Stimulated activated CD4-positive, alpha-beta T cell treated with anti-CD3 and anti-CD28 coated beads, Interleukin-12 subunit alpha, Interleukin-12 subunit beta, amount 100 ng/mL, for 48 hours (primary cell): ENCODE results near the gene RNF10.
A peak's percentile ranks its signal among the peaks of the same experiment; 100 is the strongest.
"Not testable (repeated sequence)": the region's sequence is repeated elsewhere in the genome, so short reads cannot be mapped to it uniquely, and the experiment has no call there.

Experiments
- DNase-seq, 3 donors: peaks; one replicate each; pipeline ENCODE4 v3.0.0-alpha.2; 2020; ENCODE audit warnings: low read depth in 2 of 3, low spot score in 1 of 3

RNF10 gene

DNA sequence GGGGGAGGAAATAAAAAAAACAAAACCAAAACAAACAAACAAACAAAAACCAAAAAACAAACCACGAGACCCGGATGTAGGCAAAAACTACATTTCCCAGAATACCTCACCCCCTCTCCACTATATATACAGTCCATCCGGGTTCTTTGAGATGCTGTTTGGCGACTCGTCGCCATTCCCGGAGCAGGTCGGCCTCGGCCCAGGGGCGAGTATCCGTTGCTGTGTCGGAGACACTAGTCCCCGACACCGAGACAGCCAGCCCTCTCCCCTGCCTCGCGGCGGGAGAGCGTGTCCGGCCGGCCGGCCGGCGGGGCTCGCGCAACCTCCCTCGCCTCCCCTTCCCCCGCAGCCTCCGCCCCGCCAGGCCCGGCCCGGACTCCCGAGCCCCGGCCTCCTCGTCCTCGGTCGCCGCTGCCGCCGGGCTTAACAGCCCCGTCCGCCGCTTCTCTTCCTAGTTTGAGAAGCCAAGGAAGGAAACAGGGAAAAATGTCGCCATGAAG is at the start of gene RNF10:
TSS of gene RNF10 (plus strand) at position 154 of the 500 bp plus-strand sequence. CDS start 456 bp downstream, outside the sequence.
- peak; percentile 47 to 72 (median 56) for DNase-seq

DNA sequence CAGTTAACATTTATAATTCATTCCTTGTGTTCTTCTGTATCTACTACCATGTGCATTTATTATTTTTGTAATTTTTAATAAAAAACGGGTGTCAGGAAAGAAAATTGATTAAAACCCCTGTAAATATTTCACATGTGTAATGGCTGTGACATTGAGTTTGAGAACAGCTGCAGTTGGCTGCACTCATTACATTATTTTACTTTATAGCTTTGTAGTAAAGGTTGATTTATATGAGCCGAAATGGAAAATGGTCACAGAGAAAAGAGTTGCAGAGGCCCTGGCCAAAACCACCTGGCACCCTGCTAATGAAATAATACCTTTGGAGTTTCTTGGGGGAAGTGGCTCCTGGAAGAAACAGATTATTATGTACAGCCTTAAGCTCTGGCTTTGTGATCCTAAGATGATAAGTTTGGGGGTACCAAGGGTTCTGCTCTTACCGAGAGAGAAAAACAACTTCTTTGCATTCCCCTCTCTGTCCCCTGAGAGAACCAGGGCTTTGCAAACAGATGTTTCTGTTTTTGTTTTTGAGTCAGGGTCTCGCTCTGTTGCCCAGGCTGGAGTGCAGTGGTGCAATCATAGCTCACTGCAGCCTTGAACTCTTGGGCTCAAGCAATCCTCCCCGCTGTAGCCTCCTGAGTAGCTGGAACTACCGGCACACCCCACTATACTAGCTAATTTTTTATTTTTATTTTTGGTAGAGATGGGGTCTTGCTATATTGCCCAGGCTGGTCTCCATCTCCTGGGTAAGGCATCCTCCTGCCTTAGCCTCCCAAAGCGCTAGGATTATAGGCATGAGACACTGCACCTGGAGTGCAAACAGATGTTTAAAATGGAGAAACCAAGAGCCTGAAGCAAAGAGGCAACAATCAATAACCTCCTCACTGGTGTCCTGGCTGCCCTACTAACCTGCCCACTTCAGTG is 47.9 kb upstream of the RNF10 start:
- no peak for DNase-seq

DNA sequence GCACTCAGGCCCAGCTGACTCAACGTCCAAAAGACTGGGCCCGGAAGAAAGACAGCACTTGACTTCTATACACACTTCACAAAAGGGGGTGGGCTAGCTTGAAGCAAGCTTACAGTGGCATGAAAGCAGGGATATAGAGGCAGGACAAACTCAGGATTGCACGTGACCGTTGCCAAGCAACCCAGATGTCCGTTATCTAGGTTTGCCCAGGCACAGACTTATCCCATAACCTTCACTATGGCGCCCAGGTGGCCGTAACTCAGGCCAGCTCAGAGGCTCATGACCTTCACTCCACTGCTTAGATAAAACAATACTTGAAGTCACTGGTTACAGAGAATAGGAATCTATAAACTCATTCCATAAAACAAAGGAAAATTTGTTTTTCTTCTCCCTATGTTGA is 46.6 kb upstream of the RNF10 start:
- not testable (repeated sequence) for DNase-seq

DNA sequence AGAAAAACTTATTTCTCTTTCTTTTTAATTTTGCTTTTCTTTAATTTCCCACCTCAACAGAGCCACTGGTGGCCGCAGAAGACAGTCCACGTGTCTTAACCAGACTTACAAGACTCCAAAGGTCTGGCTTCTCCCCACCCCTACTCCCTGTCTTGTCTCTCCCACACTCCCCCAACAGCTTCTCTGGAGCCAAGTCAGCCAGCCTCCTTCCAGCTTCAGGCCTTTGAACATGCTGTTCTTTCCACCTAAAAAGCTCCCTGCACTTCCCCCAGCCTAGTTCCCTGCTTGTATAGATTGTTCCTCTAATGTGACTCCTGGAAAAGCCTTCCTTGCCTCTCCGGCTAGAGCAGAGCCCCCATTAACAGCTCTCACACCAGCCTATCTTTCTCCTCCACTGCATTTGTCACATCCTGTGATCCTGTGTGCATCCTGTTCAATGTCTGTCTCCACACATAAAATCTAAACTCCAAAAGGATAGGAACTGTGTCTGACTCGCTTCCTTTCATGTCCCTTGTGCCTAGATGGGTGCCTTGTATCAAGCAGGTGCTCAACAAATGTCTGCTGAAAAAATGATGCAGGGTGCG is 46.0 kb upstream of the RNF10 start:
- DNase-seq = no peak

DNA sequence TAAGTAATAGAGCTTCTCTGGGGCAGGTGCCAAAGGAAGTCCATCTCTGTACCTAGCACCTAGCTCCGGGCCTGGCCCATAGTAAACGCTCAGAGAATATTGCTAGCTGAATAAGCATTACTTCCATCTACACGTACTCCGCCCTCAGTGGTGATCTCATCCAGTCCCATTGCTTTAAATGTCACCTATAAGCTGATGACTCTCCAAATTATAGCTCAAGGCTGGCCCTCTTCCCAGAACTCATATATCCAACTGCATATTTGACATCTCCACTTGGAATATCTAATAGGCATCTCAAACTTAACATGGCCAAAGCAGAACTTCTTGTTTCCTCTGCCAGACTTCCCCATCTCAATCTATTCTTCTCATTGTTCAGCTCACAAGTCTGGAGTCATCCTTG is 45.1 kb upstream of the RNF10 start:
- DNase-seq = no peak

DNA sequence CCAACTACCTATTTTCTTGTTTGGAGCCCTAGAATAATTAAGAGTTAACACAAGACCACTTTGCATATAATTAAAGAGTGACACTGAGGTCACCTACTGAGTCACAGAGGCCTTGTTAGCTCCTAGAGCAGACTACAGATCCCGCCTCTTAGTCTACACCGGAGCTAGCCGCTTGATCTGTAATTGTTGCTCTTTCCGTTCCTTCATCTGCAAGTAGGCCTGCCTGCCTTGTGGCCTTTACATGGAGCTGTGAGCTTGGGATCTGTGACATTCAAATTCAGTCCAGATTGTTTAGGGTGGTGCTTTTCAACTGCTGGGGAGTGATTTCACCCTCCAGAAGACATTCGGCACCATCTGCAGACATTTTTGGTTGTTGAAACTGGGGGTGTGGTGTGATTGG is 43.8 kb upstream of the RNF10 start:
- no peak for DNase-seq

DNA sequence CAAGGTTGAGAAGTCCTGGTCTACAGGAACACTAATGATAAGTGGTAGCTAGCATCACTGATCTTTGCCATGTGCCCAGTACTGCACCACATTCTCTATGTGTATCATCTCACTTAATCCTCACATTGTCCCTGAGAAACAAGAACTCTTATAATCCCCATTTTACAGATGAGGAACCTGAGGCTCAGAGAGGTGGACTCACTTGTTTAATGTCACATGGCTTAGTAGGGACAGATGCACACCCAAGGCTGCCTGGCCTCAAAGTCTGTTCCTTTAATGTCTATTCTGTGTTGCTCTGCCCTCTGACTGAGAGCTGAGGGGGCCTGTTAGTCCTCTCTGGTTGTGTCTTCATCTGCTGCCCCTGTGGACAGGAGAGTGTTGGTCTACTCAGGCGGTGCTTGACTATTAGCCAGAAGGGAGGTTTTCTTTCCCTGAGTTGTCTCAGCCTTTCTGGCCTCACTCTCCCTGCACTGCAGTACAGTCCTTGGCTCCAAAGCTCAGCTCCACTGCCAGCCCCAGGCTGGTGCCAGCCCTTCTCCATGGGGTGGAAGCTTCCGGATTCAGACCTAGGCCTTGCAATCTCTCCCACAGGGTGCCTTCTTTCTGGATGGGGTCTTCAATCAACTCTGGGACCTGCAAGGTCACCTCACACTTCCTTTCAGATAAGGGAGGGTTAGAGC is 43.2 kb upstream of the RNF10 start:
- DNase-seq = no peak

DNA sequence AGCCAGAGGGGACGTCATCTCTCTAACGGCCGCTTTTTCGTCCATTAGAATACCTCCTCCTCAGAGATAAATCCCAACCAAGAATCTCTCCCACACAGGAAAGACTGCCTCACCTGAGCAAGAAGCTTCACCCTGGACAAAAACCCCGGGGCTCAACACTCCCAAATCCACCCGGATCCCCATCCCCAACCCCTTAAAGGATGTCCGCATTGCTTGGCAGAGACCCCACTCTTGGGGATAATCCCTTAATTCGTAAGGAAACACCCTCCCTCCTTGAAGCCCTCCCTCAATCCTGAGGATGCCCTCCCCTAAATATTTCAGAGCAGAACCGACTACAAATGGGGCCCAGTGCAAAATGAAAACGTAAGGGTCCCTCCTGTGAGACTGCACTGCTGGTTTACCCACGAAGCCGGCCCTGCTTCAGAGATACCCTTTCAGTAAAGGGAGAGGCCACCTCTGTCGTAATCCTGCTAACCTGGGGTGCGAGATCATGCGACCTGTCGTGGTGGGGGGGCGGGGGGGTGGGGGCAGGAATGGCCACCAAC is 38.9 kb upstream of the RNF10 start:
- DNase-seq = no peak

DNA sequence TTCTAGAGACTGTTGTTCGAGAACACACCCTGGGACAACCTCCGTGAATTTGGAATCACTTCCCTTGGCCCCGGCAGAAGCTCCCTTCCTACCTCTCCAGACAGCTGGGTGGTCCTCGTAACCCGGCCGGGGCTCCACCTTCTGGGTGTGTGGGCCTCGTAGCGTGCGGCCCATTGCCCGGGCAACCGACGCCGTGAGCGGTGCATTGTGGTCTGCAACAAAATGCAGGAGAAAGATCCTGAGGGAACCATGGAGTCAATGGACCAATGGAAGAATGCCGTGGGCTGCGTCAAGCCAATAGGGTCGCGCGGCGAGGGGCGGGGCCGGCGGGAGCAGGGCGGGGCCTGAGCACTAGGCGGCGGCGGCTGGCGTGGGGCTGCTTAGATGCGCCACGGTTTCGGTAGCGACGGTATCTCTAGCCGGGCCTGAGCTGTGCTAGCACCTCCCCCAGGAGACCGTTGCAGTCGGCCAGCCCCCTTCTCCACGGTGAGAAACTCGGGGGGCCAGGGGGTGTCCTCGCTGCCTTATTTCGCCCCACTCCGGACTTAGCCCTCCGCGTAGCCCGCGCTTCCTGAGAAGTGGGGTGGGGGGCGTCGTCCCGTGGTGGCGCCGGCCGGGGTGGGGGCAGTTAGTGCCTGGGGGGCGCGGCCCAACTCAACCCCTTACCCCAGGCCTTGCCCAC is 38.3 kb upstream of the RNF10 start, which contains the start of gene DYNLL1:
TSS of gene DYNLL1 (plus strand) at position 383 of the 682 bp plus-strand sequence. CDS start 309 bp downstream, outside the sequence.
- DNase-seq = peak; percentile 96 to 99 (median 96)

DNA sequence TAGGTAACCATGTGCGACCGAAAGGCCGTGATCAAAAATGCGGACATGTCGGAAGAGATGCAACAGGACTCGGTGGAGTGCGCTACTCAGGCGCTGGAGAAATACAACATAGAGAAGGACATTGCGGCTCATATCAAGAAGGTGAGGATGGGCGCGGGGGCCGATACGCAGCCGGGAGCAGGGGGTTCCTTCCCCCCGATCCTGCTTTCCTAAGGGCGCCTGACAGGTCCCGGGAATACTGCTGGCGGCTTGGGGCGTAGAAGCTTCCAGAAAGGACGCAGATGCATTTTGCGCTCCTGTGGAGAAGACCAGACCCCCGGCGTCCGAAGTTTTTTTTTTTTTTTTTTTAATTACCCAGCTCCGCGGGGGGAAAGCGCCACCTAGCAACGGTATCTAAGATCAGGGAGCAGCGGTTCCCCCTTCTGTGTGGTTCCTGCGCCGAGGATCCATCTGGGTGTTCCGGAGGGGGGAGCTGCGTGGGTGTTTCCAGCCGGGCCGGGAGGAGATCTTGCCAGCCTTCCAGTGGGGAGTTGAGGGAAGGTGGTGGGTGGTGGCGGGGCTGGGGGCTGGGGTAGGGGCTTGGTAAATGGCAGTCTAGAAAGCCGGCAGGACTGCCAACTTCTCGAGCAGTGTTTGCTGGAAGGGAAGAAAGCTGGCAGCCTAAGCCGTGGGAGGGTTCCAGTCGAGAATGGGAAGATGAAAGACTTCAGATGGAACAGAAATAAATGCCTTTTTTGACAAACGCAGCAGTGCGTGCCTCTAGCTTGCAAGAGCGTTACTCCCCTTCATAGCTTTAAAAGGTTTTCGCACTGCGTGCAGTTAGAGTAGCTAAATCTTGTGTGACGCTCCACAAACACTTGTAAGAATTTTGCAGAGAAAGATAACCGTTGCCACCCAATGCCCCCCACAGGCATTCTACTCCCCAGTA is 37.5 kb upstream of the RNF10 start:
- peak; percentile 6 to 28 (median 11) for DNase-seq

DNA sequence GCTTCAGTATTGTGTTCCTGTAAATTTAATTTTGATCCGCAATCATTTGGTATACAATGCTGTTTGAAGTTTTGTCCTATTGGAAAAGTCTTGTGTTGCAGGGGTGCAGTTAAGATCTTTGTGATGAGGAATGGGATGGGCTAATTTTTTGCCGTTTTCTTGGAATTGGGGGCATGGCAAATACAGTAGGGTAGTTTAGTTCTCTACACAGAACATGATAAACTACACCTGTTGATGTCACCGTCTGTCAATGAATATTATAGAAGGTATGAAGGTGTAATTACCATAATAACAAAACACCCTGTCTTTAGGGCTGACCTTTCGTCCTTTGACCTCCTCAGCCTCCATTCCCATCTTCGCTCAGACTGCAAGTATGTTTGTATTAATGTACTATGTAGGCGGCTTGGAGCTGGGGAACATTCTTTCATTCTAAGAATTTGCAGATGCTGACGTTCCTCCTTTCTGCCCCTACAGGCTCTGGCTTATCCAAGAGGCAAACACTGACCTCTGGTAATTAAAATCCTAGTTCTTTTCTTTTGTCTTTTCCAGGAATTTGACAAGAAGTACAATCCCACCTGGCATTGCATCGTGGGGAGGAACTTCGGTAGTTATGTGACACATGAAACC is 36.5 kb upstream of the RNF10 start:
- DNase-seq = no peak

DNA sequence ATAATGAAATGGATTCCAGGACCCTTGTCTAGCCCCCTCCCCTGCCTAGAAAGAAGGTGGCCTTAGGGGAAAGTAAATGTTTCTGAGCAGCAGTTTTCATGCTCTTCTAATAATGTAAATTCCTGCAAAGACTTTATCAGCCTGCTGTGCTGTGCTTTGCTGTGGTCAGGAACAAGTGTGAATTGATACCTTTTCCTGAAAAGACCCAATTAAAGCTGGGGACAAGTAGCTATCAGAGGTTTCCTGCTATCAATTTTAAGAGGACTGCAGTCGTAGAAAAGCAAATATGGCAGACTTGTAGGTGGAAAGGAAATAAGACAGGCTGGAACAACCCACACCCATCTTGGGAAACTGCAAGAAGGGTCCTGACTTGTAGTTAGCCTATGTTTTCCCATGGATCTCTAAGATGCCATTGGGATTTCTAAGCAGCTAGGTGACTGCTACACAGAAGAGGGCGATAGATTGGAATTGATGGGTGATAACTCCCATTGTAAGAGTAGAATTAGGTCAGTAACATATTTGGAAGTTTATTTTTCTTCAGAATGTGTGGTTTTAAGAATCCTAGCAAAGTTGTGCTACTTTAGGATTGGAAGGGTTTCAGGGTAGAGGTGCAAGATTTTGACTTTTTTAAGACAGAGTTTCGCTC is 35.2 kb upstream of the RNF10 start:
- no peak for DNase-seq

DNA sequence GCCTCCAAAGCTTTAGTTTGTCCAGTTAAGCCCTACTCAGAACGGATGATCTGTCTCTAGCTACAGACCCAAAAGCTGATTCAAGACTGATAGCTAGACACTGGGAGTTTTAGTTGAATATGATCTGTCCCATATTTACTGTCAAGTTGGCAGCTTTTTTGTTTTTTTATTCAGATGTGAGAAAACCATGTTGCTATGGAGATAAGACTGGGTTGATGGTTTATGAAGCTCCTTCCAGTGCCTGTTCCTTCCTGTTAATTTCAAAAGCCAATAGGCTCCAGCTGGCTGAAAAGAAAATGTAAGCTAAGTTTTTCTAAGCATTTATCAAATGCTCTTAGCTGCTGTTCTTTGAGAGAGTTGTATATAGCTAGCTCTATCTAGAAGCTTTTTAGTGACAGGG is 33.6 kb upstream of the RNF10 start:
- DNase-seq = no peak

DNA sequence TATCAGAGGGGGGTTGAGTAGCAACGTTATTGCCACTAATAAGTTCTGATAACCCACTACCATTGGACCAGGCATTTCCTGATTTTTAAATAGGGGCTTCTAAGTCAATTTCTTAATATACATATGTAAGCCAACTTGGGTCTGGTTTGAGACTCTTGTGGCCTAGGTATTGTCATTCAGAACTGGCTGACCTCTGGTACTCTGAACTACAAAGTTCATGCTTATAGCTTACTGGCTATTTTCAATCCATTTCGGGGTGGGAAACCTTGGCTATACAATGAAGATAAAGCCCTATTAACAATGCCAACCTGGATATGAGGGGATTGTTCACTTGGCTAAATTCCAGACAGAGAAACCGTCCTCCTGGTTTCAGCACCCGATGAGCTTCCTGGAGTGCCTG is 29.6 kb upstream of the RNF10 start:
- no peak for DNase-seq

DNA sequence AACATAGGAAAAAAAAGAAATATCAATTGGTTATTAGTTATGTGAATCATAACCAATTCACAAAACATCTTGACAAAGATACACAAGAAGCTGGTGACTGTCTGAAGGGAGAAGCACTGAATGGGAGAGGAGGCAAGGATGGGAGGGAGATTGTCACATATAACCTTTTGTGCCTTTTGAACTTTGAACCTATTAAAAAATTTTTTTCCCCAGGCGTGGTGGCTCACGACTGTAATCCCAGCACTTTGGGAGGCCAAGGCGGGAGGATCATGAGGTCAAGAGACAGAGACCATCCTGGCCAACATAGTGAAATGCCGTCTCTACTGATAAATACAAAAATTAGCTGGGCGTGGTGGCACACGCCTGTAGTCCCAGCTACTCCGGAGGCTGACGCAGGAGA is 25.6 kb upstream of the RNF10 start:
- no peak for DNase-seq

DNA sequence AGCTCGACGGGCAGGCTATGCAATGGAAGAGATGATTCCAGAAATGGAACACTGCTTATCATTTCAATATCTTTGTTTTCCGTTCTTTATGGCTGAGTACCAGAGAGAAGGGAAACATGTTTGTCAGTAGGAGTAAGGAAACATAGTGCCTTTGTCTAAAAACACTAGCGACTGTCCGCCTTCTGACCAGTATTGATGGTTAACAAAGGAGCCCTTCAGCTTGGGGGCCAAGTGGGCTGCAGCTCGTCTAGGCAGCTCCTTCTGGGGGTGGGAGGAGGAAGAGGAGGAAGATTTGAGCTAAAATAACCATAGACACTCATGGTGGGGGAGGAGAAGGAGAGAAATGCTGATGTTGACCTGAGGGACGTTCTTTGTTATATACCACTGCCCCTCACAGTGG is 20.2 kb upstream of the RNF10 start:
- DNase-seq = no peak

DNA sequence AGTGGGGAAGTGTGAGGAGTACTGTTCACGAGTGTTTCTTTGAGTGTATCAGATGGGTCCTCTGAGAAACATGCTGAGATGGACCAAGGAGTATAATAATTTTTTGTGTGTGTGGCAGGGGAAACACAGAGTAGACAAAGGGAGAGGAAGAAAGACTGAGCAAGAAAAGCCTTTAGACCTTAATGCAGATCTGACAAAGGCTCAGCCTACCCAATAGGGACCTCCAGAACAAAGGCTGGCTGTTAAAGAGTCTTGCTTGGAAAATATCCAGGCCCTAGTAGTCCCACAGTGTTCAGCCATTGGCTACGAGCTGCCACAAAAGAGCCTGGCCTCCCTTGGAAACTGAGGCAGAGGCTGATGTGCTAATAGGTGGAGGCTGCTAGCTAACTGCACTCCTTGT is 18.7 kb upstream of the RNF10 start:
- no peak for DNase-seq

DNA sequence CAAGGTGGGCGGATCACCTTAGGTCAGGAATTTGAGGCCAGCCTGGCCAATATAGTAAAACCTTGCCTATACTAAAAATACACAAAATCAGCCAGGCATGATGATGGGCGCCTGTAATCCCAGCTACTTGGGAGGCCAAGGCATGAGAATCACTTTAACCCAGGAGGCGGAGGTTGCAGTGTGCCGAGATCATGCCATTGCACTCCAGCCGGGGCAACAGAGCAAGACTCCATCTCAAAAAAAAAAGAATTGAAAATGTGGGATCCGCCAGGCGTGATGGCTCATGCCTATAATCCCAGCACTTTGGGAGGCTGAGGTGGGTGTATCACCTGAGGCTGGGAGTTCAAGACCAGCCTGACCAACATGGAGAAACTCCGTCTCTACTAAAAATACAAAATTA is 14.8 kb upstream of the RNF10 start:
- not testable (repeated sequence) for DNase-seq

DNA sequence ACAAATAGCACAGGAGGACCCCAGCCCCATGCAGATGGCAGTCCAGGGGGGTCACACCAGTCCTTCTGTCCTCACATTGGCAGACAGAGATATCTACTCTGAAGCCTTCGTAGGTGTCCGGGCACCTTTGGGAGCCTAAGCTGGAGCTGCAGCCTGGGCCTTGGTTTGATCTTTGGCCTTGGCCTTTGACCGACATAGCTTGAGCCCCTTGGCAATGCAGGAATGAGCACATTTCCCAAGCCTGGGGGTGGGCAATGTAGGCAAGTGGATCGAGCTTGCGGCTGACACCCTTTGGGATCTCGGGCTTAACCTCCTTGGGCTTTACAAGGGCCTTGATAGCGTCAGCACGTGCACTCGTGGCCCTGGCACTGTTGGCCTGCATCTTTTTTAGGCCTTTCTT is 11.6 kb upstream of the RNF10 start:
- DNase-seq = no peak
